Rectal smooth muscle tissue (tissue), 1 donor: Measurements from ENCODE around the gene TIAL1.
A peak's percentile ranks its signal among the peaks of the same experiment; 100 is the strongest.

Experiments used
- H3K27ac ChIP-seq: one replicate; pipeline ENCODE4 v1.7.0; 2013; ENCODE audit warnings: low read depth, low read length, inconsistent platforms
- H3K27me3 ChIP-seq: one replicate; pipeline ENCODE4 v1.7.0; 2013; ENCODE audit warnings: low read length; ENCODE audit not compliant: control insufficient read depth, insufficient read depth
- H3K36me3 ChIP-seq: one replicate; pipeline ENCODE4 v1.7.0; 2013; ENCODE audit warnings: low read length; ENCODE audit not compliant: control insufficient read depth, insufficient read depth
- H3K4me1 ChIP-seq: one replicate; pipeline ENCODE4 v1.7.0; 2013; ENCODE audit warnings: low read length; ENCODE audit not compliant: control insufficient read depth, insufficient read depth
- H3K4me3 ChIP-seq: one replicate; pipeline ENCODE4 v1.7.0; 2013; ENCODE audit warnings: low read length
- H3K9ac ChIP-seq: one replicate; pipeline ENCODE4 v1.7.0; 2013; ENCODE audit warnings: low read length

The TIAL1 gene, protein sequence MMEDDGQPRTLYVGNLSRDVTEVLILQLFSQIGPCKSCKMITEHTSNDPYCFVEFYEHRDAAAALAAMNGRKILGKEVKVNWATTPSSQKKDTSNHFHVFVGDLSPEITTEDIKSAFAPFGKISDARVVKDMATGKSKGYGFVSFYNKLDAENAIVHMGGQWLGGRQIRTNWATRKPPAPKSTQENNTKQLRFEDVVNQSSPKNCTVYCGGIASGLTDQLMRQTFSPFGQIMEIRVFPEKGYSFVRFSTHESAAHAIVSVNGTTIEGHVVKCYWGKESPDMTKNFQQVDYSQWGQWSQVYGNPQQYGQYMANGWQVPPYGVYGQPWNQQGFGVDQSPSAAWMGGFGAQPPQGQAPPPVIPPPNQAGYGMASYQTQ

DNA sequence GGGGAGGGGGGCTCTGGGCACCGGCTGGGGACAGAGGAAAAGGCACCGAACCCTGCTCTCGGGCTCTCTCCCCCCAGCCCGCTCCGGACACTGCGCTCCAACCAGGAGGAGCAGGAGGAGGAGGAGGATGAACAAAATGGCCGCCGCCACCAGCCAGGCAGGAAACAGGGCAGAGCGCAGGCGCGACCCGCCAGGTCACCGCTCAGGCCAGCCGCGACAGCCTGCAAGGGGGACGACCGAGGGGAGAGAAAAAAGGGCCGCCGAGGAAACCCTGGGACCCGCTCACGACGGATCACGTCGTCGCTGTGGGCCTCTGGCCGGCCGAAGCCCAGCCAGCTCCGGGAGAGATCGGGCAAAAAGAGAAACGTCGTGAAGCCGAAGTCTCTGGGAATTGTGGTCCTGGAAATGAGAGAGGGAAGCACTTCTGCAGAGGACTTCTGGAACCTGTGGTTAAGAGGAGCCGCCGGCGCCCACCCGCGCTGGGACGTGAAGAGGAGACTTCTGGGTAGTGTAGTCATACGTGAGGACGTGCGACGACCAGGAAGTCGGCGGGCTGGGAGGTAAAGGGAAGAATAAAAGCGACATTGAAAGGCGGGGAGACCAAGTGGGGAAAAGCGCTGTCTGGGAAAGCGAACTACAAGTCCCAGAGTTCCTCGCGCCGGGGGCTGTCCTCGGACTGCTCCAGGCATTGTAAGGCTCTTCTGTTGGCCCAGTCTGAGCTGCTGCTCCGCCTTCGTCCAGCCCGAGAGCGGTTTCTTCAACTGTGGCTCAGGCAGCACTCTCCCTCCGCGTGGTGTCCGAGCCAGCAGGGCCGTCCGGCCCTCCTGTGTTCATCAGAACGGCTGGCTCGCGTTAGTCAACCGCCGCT is at the start of gene TIAL1:
Gene TIAL1 (minus strand): TSS at position 428 of the 868 bp plus-strand sequence. CDS start 499 bp downstream, outside the sequence.
- Histone ChIP-seq H3K27me3 (no peaks in the 10 kb centered on the region), H3K9ac (peak within 1 kb of the TSS; percentile 91), H3K4me3 (peak within 1 kb of the TSS; percentile 90), H3K4me1 (peaks cover 21% of the 10 kb centered on the region), H3K36me3 (no peaks in the 10 kb centered on the region), H3K27ac (peak within 1 kb of the TSS; percentile 94)

DNA sequence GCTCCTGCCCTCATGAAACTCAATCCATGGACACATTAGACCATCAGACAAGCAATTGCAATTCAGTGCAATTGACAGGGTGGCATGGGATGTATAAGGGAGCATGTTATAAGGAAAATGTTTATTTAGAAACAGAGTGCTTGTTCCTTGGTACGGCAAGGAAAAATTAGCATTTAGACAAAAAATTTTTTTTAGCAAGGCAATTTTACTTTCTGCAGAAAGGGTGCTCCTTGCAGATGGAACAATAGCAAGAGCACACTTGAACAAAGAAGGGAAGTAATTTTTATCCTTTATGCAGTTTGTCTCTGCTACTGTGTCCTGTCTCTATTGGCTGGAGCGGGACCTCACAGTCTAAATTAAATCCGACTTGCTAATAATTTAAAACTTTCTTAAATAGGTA is 48.2 kb upstream of the TIAL1 start:
- no peaks in the 10 kb centered on the region for H3K27me3 ChIP-seq
- H3K36me3 ChIP-seq = no peaks in the 10 kb centered on the region
- H3K27ac ChIP-seq = no peak overlapping the region
- no peaks in the 10 kb centered on the region for H3K4me1 ChIP-seq
- no peak overlapping the region for H3K4me3 ChIP-seq
- H3K9ac ChIP-seq = no peak overlapping the region

DNA sequence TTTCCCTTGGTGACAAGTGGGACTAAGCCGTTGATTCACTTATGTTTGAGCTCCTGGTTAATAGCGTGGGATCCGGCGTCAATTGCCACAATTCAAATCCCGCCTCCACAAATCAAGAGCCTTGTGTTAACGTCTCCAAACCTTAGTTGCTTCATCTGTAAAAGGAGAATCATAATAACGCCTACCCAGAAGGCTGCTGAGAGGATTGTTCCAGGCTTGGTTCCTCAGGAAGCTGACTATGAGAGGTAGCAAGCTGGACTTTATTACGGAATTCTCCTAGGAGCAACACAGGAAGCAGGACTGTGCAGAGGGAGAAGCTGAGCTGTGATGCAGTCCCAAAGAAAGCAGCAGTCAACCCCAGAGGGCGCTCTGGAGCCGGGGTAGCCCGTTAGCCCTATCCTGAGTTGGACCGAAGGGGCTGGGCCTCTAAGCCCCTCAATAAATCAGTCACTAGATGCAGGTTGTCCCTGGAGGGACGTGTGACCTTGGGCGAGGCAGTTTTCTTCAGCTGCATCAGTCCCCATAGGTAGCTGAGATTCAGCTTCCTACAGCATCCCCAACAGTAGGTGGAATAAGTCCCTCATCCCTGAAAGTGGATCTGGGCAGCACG is 47.5 kb upstream of the TIAL1 start:
- Histone ChIP-seq H3K9ac (no peak overlapping the region), H3K4me1 (no peaks in the 10 kb centered on the region), H3K27ac (no peak overlapping the region), H3K36me3 (no peaks in the 10 kb centered on the region), H3K4me3 (no peak overlapping the region), H3K27me3 (no peaks in the 10 kb centered on the region)

DNA sequence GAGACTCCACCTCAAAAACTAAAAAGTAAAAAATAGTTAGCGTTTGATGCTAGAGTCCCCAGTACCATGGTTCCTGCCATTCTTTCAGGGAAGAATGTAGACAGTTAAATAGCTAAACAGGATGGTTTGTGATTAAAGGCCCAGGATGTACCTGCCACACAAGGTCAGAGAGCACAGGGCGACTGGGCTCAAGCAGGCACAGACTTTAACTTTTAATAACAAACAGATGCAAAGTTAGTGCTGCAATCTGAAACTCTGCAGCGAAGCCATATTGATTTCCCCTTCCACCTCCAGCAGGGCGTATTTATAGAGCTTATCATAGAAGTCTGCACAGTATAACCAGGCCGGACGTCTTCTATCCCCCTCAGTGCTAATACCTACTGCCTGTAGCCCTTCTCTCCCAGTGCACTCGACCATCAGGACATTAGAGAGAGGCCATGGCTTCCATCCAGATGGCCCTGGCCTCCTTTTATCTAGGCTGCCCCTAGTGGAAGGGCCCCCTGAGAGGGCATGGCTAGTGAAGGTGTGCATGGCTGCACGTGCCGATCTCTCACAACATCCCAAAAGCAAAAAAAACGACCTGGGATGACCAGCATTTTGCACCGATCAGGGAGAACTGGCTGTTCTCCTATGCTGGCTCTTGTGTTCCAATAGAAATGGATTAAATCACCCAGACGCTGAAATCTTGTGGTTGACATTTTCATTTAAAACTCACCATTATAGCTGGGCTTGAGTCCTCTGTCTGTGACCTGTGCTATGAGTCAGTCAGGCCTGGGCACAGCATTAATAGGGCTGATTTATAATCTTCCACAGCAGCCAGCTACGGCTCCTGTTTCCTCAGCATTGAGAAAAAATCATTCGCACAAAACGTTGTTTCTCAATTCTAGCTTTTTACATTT is 46.8 kb upstream of the TIAL1 start:
- Histone ChIP-seq H3K9ac (no peak overlapping the region), H3K27ac (no peak overlapping the region), H3K27me3 (no peaks in the 10 kb centered on the region), H3K4me3 (no peak overlapping the region), H3K36me3 (no peaks in the 10 kb centered on the region), H3K4me1 (no peaks in the 10 kb centered on the region)

DNA sequence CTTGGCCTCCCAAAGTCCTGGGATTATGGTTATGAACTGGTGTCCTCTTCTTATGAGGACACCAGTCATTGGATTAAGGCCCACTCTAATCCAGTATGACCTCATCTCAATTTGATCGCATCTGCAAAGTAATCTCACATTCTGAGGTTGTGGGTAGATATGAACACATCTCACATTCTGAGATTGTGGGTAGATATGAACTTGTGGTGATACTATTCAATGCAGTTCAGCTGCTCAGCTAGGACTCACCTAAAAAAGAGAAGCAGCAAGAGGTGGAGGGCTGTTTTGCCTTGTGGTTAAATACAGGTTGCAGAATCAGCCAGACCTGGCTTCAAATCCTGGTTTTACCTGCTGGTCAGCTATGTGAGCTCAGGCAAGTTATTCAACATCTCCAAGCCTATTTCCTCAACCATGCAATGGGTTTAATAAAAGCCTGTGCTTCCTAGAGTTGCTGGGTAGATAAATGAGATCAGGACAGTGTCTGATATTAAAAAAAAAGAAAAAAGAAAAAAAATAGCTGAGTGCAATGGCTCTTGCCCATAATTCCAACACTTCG is 45.9 kb upstream of the TIAL1 start:
- Histone ChIP-seq H3K9ac (no peak overlapping the region), H3K27me3 (no peaks in the 10 kb centered on the region), H3K27ac (no peak overlapping the region), H3K4me1 (no peaks in the 10 kb centered on the region), H3K4me3 (no peak overlapping the region), H3K36me3 (no peaks in the 10 kb centered on the region)

DNA sequence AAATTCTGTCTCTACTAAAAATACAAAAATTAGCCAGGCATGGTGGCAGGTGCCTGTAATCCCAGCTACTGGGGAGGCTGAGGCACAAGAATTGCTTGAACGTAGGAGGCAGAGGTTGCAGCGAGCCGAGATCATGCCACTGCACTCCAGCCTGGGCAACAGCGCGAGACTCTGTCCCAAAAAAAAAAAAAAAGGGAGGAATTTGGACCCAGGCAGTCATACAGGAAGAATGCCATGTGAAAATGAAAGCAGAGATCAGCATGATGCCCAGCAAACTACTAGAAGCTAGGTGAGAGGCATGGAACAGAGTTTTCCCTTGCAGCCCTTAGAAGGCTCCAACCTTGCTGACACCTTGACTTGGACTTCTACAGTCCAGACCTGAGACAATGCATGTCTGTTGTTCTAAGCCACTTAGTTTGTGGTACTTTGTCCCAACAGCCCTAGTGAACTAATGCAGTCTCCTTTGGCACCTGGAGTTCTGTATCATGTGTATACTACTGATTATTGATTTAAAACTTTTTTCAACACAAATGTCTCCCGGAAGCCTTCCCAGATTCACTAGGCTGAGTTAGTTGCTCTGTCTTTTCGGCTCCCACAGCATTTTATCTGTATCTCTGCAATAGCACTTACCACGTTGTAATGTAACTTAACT is 44.2 kb upstream of the TIAL1 start:
- H3K9ac ChIP-seq = no peak overlapping the region
- no peak overlapping the region for H3K27ac ChIP-seq
- no peaks in the 10 kb centered on the region for H3K4me1 ChIP-seq
- no peaks in the 10 kb centered on the region for H3K27me3 ChIP-seq
- no peak overlapping the region for H3K4me3 ChIP-seq
- no peaks in the 10 kb centered on the region for H3K36me3 ChIP-seq

DNA sequence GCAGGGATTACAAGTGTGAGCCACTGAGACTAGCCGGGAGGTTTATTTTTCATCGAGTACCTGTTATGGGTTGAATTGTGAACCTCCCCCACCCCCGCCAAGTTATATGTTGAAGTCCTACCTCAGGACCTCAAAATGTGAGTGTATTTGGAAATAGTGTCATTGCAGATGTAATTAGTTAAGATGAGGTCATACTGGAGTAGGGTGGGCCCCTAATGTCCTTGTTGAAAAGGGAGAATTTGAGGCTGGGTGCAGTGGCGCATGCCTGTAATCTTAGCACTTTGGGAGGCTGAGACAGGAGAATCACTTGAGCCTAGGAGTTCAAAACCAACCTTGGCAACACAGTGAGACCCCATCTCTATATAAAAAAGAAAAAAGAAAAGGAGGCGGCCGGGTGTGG is 43.6 kb upstream of the TIAL1 start:
- H3K4me1 ChIP-seq = no peaks in the 10 kb centered on the region

DNA sequence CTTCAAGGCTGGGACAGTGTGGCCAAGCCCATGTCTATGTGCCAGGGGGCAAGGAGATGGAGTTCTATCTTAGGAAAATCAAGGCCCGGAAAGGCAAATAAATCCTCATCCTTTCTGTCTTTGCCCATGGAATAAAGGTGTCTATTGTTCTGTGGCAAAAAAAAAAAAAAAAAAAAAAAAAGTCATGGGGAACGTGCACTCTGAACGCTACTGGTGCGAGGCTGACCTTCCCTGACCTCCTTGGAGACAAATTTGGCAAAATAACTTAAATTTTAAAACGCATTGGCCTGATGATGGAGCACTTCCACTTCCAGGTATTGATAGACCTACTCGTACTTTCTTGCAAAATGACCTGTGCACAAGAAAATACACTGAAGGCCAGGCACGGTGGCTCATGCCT is 42.2 kb upstream of the TIAL1 start:
- Histone ChIP-seq H3K4me1 (no peaks in the 10 kb centered on the region), H3K36me3 (no peaks in the 10 kb centered on the region), H3K27ac (no peak overlapping the region)

More for the DNA sequence above, 43.6 kb upstream of the TIAL1 start:
- H3K4me3 ChIP-seq = no peak overlapping the region
- H3K36me3 ChIP-seq = no peaks in the 10 kb centered on the region
- no peaks in the 10 kb centered on the region for H3K27me3 ChIP-seq
- no peak overlapping the region for H3K27ac ChIP-seq
- no peak overlapping the region for H3K9ac ChIP-seq

DNA sequence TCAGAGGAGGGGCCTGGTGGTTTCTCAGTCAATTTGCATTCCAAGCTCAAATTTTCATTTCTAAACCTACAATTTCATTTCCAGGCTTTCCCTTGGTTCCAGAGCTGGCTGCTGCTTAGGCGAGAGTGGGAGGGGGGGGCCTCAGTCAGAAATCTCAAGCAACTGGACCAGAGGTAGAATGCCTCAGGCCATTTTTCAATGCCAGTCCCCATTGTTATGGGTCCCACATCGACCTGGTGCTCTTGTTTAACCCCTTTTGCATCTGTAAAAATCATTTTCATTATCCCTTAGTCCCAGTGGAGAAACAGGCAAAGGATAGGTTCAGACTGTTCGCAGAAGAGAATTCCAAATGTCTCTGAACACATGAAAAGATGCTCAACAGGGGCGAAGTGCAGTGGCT is 40.9 kb upstream of the TIAL1 start:
- no peaks in the 10 kb centered on the region for H3K36me3 ChIP-seq
- no peaks in the 10 kb centered on the region for H3K27me3 ChIP-seq
- no peak overlapping the region for H3K27ac ChIP-seq

More for the DNA sequence above, 42.2 kb upstream of the TIAL1 start:
- H3K9ac ChIP-seq = no peak overlapping the region
- H3K4me3 ChIP-seq = no peak overlapping the region
- H3K27me3 ChIP-seq = no peaks in the 10 kb centered on the region

DNA sequence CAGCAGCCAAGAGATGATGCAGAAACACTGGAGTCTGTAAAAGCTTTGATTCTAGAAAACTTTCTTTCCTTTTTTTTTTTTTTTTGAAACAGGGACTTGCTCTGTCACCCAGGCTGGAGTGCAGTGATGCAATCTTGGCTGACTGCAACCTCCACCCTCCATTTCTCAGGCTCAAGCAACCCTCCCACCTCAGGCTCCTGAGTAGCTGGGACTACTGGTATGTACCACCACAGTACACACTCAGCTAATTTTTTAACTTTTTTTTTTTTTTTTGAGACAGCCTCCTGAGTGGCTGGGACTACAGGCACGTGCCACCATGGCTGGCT is 37.4 kb upstream of the TIAL1 start:
- no peak overlapping the region for H3K9ac ChIP-seq
- no peaks in the 10 kb centered on the region for H3K36me3 ChIP-seq
- no peaks in the 10 kb centered on the region for H3K27me3 ChIP-seq
- no peak overlapping the region for H3K27ac ChIP-seq
- H3K4me1 ChIP-seq = no peaks in the 10 kb centered on the region
- no peak overlapping the region for H3K4me3 ChIP-seq

More for the DNA sequence above, 40.9 kb upstream of the TIAL1 start:
- Histone ChIP-seq H3K4me1 (no peaks in the 10 kb centered on the region), H3K9ac (no peak overlapping the region), H3K4me3 (no peak overlapping the region)

DNA sequence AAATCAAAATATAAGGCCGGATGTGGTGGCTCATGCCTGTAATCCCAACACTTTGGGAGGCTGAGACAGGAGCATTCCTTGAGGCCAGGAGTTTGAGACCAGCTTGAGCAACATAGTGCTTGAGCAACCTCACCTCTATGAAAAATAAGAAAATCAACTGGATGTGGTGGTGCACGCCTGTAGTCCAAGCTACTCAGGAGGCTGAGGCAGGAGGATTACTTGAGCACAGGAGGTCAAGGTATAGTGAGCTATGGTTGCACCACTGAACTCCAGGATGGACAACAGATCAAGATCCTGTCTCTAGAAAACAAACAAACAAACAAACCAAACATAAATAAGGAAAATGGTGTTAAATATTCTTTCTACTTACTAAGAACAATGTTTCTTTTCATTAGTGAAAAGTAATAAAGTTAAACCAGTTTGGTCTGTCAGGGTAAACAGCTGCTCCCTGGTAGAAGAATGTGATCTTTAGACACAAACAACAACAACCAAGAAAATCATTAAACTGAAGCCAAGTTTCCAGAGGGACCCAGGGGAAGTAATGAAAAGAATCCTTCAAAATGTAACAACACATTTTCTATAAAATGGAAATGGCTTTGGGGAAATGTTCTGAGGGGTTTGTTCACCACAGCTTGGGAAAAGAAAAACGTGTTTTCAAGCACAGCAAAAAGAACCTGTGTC is 36.9 kb upstream of the TIAL1 start:
- H3K4me3 ChIP-seq = no peak overlapping the region
- H3K27me3 ChIP-seq = no peaks in the 10 kb centered on the region
- H3K9ac ChIP-seq = no peak overlapping the region
- no peaks in the 10 kb centered on the region for H3K36me3 ChIP-seq
- no peaks in the 10 kb centered on the region for H3K4me1 ChIP-seq
- no peak overlapping the region for H3K27ac ChIP-seq
